ENCODE data around the gene CCR2.

DNA sequence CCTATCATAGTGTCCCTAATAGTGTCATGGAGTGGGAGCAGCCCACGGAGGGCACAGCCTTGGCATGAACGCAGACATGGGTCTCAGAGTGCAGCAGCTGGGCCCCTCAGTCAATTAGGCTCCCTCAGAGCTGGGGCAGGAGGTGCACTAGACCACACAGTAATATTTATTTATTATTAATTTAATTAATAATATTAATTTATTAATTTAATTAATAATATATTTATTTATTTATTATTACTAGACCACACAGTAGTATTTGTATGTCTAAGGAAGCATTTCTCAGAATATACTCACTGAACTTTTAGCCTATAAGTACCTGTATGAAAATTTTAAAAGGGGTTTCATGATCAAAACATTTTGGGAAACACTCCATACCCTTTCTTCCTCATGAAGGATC lies 47.7 kb downstream of the CCR2 start:
- TF ChIP-seq, protein P1, sequence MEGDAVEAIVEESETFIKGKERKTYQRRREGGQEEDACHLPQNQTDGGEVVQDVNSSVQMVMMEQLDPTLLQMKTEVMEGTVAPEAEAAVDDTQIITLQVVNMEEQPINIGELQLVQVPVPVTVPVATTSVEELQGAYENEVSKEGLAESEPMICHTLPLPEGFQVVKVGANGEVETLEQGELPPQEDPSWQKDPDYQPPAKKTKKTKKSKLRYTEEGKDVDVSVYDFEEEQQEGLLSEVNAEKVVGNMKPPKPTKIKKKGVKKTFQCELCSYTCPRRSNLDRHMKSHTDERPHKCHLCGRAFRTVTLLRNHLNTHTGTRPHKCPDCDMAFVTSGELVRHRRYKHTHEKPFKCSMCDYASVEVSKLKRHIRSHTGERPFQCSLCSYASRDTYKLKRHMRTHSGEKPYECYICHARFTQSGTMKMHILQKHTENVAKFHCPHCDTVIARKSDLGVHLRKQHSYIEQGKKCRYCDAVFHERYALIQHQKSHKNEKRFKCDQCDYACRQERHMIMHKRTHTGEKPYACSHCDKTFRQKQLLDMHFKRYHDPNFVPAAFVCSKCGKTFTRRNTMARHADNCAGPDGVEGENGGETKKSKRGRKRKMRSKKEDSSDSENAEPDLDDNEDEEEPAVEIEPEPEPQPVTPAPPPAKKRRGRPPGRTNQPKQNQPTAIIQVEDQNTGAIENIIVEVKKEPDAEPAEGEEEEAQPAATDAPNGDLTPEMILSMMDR (IDR thresholded peaks at IDR 0.05) = no peak
- TF ChIP-seq POLR2A (IDR thresholded peaks at IDR 0.05) = no peak
- no peak for TF ChIP-seq EP300 (IDR thresholded peaks at IDR 0.05)
